ENCODE results near the gene PSEN1. TPM values are rescaled to one million over a fixed set of nuclear protein-coding genes. Genes with fewer than 3 reads are reported as not detected.

Gene PSEN1
- total and polyA plus RNA-seq, 2 experiments from 2014 or later, result 14.6 to 35.7 TPM

GRCh38 chr14:73250781-73251500 is 114.6 kb downstream of the PSEN1 start:
- peaks cover 11% of the 10 kb centered on the region for H3K36me3 Mint-ChIP-seq (ENCODE audit: low read depth)
- H2AFZ ChIP-seq, result no peak overlapping the region
- TF ChIP-seq REST (IDR thresholded peaks at IDR 0.05; ENCODE audit: unreplicated experiment), result no peak
- no peak for TF ChIP-seq CREB1 (CRISPR knock-in tag; IDR thresholded peaks at IDR 0.05; ENCODE audit: low read depth)
- no peak for TF ChIP-seq JUNB (IDR thresholded peaks at IDR 0.05; ENCODE audit: unreplicated experiment)
- no peak for TF ChIP-seq STAT1 (IDR thresholded peaks at IDR 0.05; ENCODE audit: unreplicated experiment)
- TF ChIP-seq NANOG (IDR thresholded peaks at IDR 0.05; ENCODE audit: borderline replicate concordance), result no peak
- TF ChIP-seq, protein P1, sequence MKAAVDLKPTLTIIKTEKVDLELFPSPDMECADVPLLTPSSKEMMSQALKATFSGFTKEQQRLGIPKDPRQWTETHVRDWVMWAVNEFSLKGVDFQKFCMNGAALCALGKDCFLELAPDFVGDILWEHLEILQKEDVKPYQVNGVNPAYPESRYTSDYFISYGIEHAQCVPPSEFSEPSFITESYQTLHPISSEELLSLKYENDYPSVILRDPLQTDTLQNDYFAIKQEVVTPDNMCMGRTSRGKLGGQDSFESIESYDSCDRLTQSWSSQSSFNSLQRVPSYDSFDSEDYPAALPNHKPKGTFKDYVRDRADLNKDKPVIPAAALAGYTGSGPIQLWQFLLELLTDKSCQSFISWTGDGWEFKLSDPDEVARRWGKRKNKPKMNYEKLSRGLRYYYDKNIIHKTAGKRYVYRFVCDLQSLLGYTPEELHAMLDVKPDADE (IDR thresholded peaks at IDR 0.05), result no peak
- no peak for TF ChIP-seq POLR2AphosphoS5 (IDR thresholded peaks at IDR 0.05; ENCODE audit: low read depth)
- no peaks in the 10 kb centered on the region for H4K20me1 ChIP-seq (replicated peaks; ENCODE audit: insufficient read depth)
- ATAC-seq (no peak), DNase-seq (ENCODE audit: low spot score) (no peak)
- no peaks in the 10 kb centered on the region for H3K79me2 ChIP-seq (replicated peaks; ENCODE audit: insufficient read depth)
- no peak overlapping the region for H3K4me3 ChIP-seq
- peaks cover 4% of the 10 kb centered on the region; the same call in 1 of the 2 replicates for H3K4me1 ChIP-seq (ENCODE audit: insufficient read depth)
- H3K27me3 Mint-ChIP-seq (ENCODE audit: insufficient read depth, low read depth, poor library complexity), result peaks cover 9% of the 10 kb centered on the region
- 0 out of 2 replicates have a peak, but pooled peaks cover 3% of the 10 kb centered on the region for H3F3A ChIP-seq (replicated peaks; ENCODE audit: low read depth)
- H3K4me1 Mint-ChIP-seq, result peaks cover 3% of the 10 kb centered on the region; the same call in 1 of the 3 replicates
- H3K36me3 ChIP-seq (ENCODE audit: insufficient read depth), result no peaks in the 10 kb centered on the region
- no peak overlapping the region for H3K4me3 Mint-ChIP-seq
- H3K27ac Mint-ChIP-seq, result no peak overlapping the region
- H3K9me2 ChIP-seq (ENCODE audit: insufficient read depth), result no peaks in the 10 kb centered on the region
- no peak overlapping the region for H3K4me2 ChIP-seq
- H3K27me3 ChIP-seq (ENCODE audit: insufficient read depth), result no peaks in the 10 kb centered on the region
- no peaks in the 10 kb centered on the region for H3K9me3 Mint-ChIP-seq
- no peak overlapping the region for H3K27ac ChIP-seq (ENCODE audit: low read depth)

DNA sequence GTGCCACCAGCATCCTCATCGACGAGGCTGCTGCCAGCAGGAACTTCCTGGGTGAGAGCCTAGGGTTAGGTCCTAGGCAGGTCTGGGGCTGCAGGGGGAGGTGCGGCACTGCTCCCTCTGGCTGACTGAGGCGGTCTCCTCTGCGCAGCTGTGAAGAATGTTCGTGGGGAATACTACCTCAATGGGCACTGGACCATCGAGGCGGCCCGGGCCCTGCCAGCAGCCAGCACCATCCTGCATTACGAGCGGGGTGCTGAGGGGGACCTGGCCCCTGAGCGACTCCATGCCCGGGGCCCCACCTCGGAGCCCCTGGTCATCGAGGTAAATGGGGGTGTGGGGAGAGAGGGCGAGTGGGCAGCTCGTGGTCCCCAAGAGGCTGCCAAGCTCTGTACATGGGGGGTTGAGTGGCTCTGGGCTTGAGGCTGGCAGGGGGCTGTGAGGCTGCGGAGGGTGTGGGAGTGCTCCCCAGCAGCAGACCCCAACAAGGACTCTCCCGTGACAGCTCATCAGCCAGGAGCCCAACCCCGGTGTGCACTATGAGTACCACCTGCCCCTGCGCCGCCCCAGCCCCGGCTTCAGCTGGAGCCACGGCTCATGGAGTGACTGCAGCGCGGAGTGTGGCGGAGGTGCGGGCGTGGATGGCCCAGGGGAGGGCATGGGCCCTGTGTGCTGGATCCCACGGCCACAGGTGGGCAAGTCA is 115.4 kb downstream of the PSEN1 start:
- Mint-ChIP-seq H3K36me3 (ENCODE audit: low read depth) (peaks cover 7% of the 10 kb centered on the region; the same call in 2 of the 3 replicates), H3K27ac (no peak overlapping the region), H3K9me3 (no peaks in the 10 kb centered on the region), H3K27me3 (ENCODE audit: insufficient read depth, low read depth, poor library complexity) (peaks cover 6% of the 10 kb centered on the region), H3K4me1 (peaks cover 3% of the 10 kb centered on the region; the same call in 1 of the 3 replicates), H3K4me3 (no peak overlapping the region)
- no peak overlapping the region for H2AFZ ChIP-seq
- ATAC-seq, result no peak
- no peak overlapping the region for H3K4me3 ChIP-seq
- H3K9me2 ChIP-seq (ENCODE audit: insufficient read depth), result no peaks in the 10 kb centered on the region
- 0 out of 2 replicates have a peak, but pooled peaks cover 3% of the 10 kb centered on the region for H3F3A ChIP-seq (replicated peaks; ENCODE audit: low read depth)
- H3K79me2 ChIP-seq (replicated peaks; ENCODE audit: insufficient read depth), result no peaks in the 10 kb centered on the region
- no peaks in the 10 kb centered on the region for H3K4me1 ChIP-seq (ENCODE audit: insufficient read depth)
- H3K36me3 ChIP-seq (ENCODE audit: insufficient read depth), result no peaks in the 10 kb centered on the region
- H3K4me2 ChIP-seq, result no peak overlapping the region
- no peak for DNase-seq (ENCODE audit: low spot score)
- H3K27ac ChIP-seq (ENCODE audit: low read depth), result no peak overlapping the region
- H4K20me1 ChIP-seq (replicated peaks; ENCODE audit: insufficient read depth), result no peaks in the 10 kb centered on the region
- H3K27me3 ChIP-seq (ENCODE audit: insufficient read depth), result no peaks in the 10 kb centered on the region
- TF ChIP-seq JUNB (IDR thresholded peaks at IDR 0.05; ENCODE audit: unreplicated experiment) (no peak), REST (IDR thresholded peaks at IDR 0.05; ENCODE audit: unreplicated experiment) (no peak), NANOG (IDR thresholded peaks at IDR 0.05; ENCODE audit: borderline replicate concordance) (no peak), CTCF (conservative IDR thresholded peaks at IDR 0.05; ENCODE audit: low read depth in 2 of 2) (no peak), ZNF331 (CRISPR knock-in tag; IDR thresholded peaks at IDR 0.05; ENCODE audit: low read depth) (no peak), POLR2AphosphoS5 (IDR thresholded peaks at IDR 0.05; ENCODE audit: low read depth) (no peak)
- TF ChIP-seq, protein P1 (IDR thresholded peaks at IDR 0.05), result no peak
